Nephron (organoid): ENCODE results near the gene ZFP42.

Experiments used
- H3K27ac Mint-ChIP-seq, 3 experiments: 2 replicates each; pipeline ENCODE4 v1.8.0; 2020; ENCODE audit warnings: mixed read lengths in 3 of 3, mild to moderate bottlenecking in 2 of 3, moderate library complexity in 1 of 3
- H3K27me3 Mint-ChIP-seq: 2 replicates; pipeline ENCODE4 v1.8.0; 2021; ENCODE audit warnings: low read depth, mild to moderate bottlenecking, moderate library complexity, mixed read lengths
- H3K36me3 Mint-ChIP-seq: 2 replicates; pipeline ENCODE4 v1.8.0; 2020; ENCODE audit warnings: low read depth, mixed read lengths
- H3K4me1 Mint-ChIP-seq: 2 replicates; pipeline ENCODE4 v1.8.0; 2020; ENCODE audit warnings: mixed read lengths
- H3K4me3 Mint-ChIP-seq, 3 experiments: 2 replicates each; pipeline ENCODE4 v1.8.0; 2020; ENCODE audit warnings: mild to moderate bottlenecking in 3 of 3, mixed read lengths in 3 of 3, moderate library complexity in 2 of 3
- H3K9me3 Mint-ChIP-seq: 2 replicates; pipeline ENCODE4 v1.8.0; 2020; ENCODE audit warnings: mixed read lengths
- TF ChIP-seq, protein P1 (sequence below), 3 experiments: fragments of 200-600 bp; sonication (generic); IDR thresholded peaks; one replicate each; pipeline ENCODE4 v1.5.0; 2021; ENCODE audit warnings: antibody characterized with exemption in 3 of 3; ENCODE audit not compliant: unreplicated experiment in 3 of 3

The ZFP42 gene

DNA sequence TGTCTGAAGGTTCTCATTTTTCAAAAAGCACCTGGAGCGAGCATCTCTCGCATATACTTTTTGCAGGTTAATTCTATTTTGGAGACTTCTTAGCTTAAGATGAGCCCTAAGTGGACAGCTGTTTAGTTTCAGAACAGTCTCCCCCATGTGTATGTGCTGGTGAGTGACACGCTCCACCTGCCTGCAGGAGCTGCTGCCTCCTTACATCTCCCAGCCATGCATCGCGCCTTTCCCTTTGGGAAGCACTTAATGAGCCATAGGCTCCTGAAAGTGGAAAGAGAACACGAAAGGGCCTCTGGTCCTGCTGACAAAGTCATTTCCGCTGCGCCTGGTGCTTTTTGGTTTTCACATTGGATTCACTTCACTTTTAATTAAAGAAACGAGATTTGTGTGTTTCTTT, 57.7 kb downstream of the ZFP42 start:
- TF ChIP-seq, protein P1, sequence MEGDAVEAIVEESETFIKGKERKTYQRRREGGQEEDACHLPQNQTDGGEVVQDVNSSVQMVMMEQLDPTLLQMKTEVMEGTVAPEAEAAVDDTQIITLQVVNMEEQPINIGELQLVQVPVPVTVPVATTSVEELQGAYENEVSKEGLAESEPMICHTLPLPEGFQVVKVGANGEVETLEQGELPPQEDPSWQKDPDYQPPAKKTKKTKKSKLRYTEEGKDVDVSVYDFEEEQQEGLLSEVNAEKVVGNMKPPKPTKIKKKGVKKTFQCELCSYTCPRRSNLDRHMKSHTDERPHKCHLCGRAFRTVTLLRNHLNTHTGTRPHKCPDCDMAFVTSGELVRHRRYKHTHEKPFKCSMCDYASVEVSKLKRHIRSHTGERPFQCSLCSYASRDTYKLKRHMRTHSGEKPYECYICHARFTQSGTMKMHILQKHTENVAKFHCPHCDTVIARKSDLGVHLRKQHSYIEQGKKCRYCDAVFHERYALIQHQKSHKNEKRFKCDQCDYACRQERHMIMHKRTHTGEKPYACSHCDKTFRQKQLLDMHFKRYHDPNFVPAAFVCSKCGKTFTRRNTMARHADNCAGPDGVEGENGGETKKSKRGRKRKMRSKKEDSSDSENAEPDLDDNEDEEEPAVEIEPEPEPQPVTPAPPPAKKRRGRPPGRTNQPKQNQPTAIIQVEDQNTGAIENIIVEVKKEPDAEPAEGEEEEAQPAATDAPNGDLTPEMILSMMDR (IDR thresholded peaks at IDR 0.05; ENCODE audit: unreplicated experiment in 3 of 3) = no peak
- Mint-ChIP-seq H3K36me3 (no peaks in the 10 kb centered on the region), H3K4me1 (no peaks in the 10 kb centered on the region), H3K27me3 (peaks cover 4% of the 10 kb centered on the region), H3K27ac (no peak overlapping the region), H3K4me3 (no peak overlapping the region), H3K9me3 (no peaks in the 10 kb centered on the region)
